Measurements from ENCODE around the gene POLR3A.

Gene POLR3A

GRCh38 chr10:77925410-77925794, 103.9 kb downstream of the POLR3A start:
- Mint-ChIP-seq H3K4me3 (peak overlapping the region; percentile 85 to 92 (median 89)), H3K27ac (peak overlapping the region; percentile 70 to 89 (median 80)), H3K9me3 (no peaks in the 10 kb centered on the region), H3K4me1 (peaks cover 38% of the 10 kb centered on the region), H3K27me3 (ENCODE audit: low read depth) (peaks cover 4% of the 10 kb centered on the region), H3K36me3 (ENCODE audit: low read depth) (peaks cover 3% of the 10 kb centered on the region)
- no peak for TF ChIP-seq CTCF (IDR thresholded peaks at IDR 0.05; ENCODE audit: unreplicated experiment in 3 of 3)

- H3K36me3 Mint-ChIP-seq (ENCODE audit: low read depth) = peaks cover 8% of the 10 kb centered on the region
- H3K4me3 Mint-ChIP-seq = peak overlapping the region in 2 of 3 experiments; percentile 38 to 55
- peaks cover 44% of the 10 kb centered on the region for H3K4me1 Mint-ChIP-seq
- peaks cover 4% of the 10 kb centered on the region for H3K27me3 Mint-ChIP-seq (ENCODE audit: low read depth)
- no peak overlapping the region for H3K27ac Mint-ChIP-seq
- no peak for TF ChIP-seq CTCF (IDR thresholded peaks at IDR 0.05; ENCODE audit: unreplicated experiment in 3 of 3)
- H3K9me3 Mint-ChIP-seq = no peaks in the 10 kb centered on the region
Observed at GRCh38 chr10:77922566-77923179, 106.6 kb downstream of the POLR3A start.

- Mint-ChIP-seq H3K4me3 (peak overlapping the region in 1 of 3 experiments; percentile 39), H3K4me1 (peaks cover 38% of the 10 kb centered on the region), H3K9me3 (no peaks in the 10 kb centered on the region), H3K36me3 (ENCODE audit: low read depth) (peaks cover 13% of the 10 kb centered on the region), H3K27me3 (ENCODE audit: low read depth) (peaks cover 4% of the 10 kb centered on the region), H3K27ac (no peak overlapping the region)
- TF ChIP-seq CTCF (IDR thresholded peaks at IDR 0.05; ENCODE audit: unreplicated experiment in 3 of 3) = no peak
Observed at GRCh38 chr10:77922055-77922454, 107.3 kb downstream of the POLR3A start.

- peaks cover 38% of the 10 kb centered on the region for H3K4me1 Mint-ChIP-seq
- H3K9me3 Mint-ChIP-seq = no peaks in the 10 kb centered on the region
- peak overlapping the region in 1 of 3 experiments; percentile 68 for H3K27ac Mint-ChIP-seq
- H3K4me3 Mint-ChIP-seq = peak overlapping the region in 2 of 3 experiments; percentile 1 to 39
- peaks cover 13% of the 10 kb centered on the region for H3K36me3 Mint-ChIP-seq (ENCODE audit: low read depth)
- TF ChIP-seq CTCF (IDR thresholded peaks at IDR 0.05; ENCODE audit: unreplicated experiment in 3 of 3) = no peak
- H3K27me3 Mint-ChIP-seq (ENCODE audit: low read depth) = peaks cover 4% of the 10 kb centered on the region
Observed at GRCh38 chr10:77921395-77921794, 107.9 kb downstream of the POLR3A start.

- Mint-ChIP-seq H3K36me3 (ENCODE audit: low read depth) (peaks cover 13% of the 10 kb centered on the region), H3K4me3 (no peak overlapping the region), H3K27me3 (ENCODE audit: low read depth) (peaks cover 4% of the 10 kb centered on the region), H3K27ac (peak overlapping the region in 1 of 3 experiments; percentile 39), H3K4me1 (peaks cover 37% of the 10 kb centered on the region), H3K9me3 (no peaks in the 10 kb centered on the region)
- no peak for TF ChIP-seq CTCF (IDR thresholded peaks at IDR 0.05; ENCODE audit: unreplicated experiment in 3 of 3)
Observed at GRCh38 chr10:77920495-77920894, 108.8 kb downstream of the POLR3A start.

GRCh38 chr10:77919713-77920108, 109.6 kb downstream of the POLR3A start:
- Mint-ChIP-seq H3K36me3 (ENCODE audit: low read depth) (peaks cover 13% of the 10 kb centered on the region), H3K27ac (no peak overlapping the region)
- TF ChIP-seq CTCF (IDR thresholded peaks at IDR 0.05; ENCODE audit: unreplicated experiment in 3 of 3) = no peak

More at GRCh38 chr10:77919713-77920108, 109.6 kb downstream of the POLR3A start:
- Mint-ChIP-seq H3K4me3 (no peak overlapping the region), H3K27me3 (ENCODE audit: low read depth) (no peaks in the 10 kb centered on the region), H3K4me1 (peaks cover 30% of the 10 kb centered on the region), H3K9me3 (no peaks in the 10 kb centered on the region)

Data from nephron (organoid).